B cell (primary cell): Measurements from ENCODE around the gene ZNF366. TPM values are rescaled to one million over a fixed set of nuclear protein-coding genes. Genes with fewer than 3 reads are reported as not detected.

ENCODE experiments used
- ATAC-seq: fragments of 200-7000 bp; cut with Tn5 transposase; one replicate; pipeline ENCODE4 v1.10.0; 2021; ENCODE audit warnings: low read depth, mild to moderate bottlenecking, moderate number of reproducible peaks, moderate library complexity
- CTCF ChIA-PET: fragments of 350-600 bp; sonication (Branson Sonifier 250); formaldehyde crosslinking; loops from one replicate; lab custom pipeline; 2021; ENCODE audit warnings: antibody characterized with exemption, inconsistent platforms; lab: Charles Lee
- POLR2A ChIA-PET: fragments of 350-600 bp; sonication (Branson Sonifier 250); formaldehyde crosslinking; loops from one replicate; lab custom pipeline; 2021; ENCODE audit warnings: antibody characterized with exemption; lab: Charles Lee
- DNase-seq: peaks from one replicate; pipeline ENCODE4 v3.0.0; 2013
- H2AFZ ChIP-seq: 2 replicates; pipeline ENCODE4 v1.6.1; 2012; ENCODE audit warnings: mild to moderate bottlenecking, low read depth, low read length; ENCODE audit not compliant: insufficient read depth, poor library complexity, severe bottlenecking
- H3K27ac ChIP-seq, 2 donors: 1 replicate in 1 of 2; 2 replicates in 1 of 2; pipeline ENCODE4 v1.5.1; 2012 to 2013; ENCODE audit warnings: low read length in 2 of 2, mild to moderate bottlenecking in 2 of 2, moderate library complexity in 1 of 2
- H3K27me3 ChIP-seq, 4 experiments: fragments of 200-600 bp in 1 of 4; sonication (generic) in 1 of 4; replicated peaks in 1 of 4; 1 replicate in 2 of 4; 2 replicates in 2 of 4; pipeline versions ENCODE4 v1.6.1 to v1.7.0; 2013 to 2016; ENCODE audit warnings: low read length in 3 of 4, mild to moderate bottlenecking in 2 of 4, mixed read lengths in 1 of 4, moderate library complexity in 1 of 4; ENCODE audit not compliant: insufficient read depth in 4 of 4, control insufficient read depth in 3 of 4; ENCODE audit errors: control extremely low read depth in 1 of 4
- H3K36me3 ChIP-seq, 2 experiments: replicated peaks in 1 of 2; 1 replicate in 1 of 2; 2 replicates in 1 of 2; pipeline versions ENCODE4 v1.6.1 to v1.7.1; 2013; ENCODE audit warnings: low read length in 1 of 2; ENCODE audit not compliant: insufficient read depth in 2 of 2, control insufficient read depth in 1 of 2; ENCODE audit errors: control extremely low read depth in 1 of 2, extremely low read depth in 1 of 2
- H3K4me1 ChIP-seq, 2 donors: fragments of 200-600 bp in 1 of 2; sonication (generic) in 1 of 2; 1 replicate in 1 of 2; 2 replicates in 1 of 2; pipeline versions ENCODE4 v1.5.1 to v1.6.1; 2013 to 2017; ENCODE audit warnings: low read length in 2 of 2; ENCODE audit not compliant: control insufficient read depth in 2 of 2, insufficient read depth in 2 of 2
- H3K4me2 ChIP-seq: replicated peaks from 2 replicates; pipeline ENCODE3; 2012; ENCODE audit warnings: mild to moderate bottlenecking, low read depth, low read length; ENCODE audit not compliant: poor library complexity, severe bottlenecking
- H3K4me3 ChIP-seq, 5 experiments: fragments of 200-600 bp in 1 of 5; sonication (generic) in 1 of 5; 1 replicate in 3 of 5; 2 replicates in 2 of 5; pipeline versions ENCODE4 v1.5.1 to v1.7.0; 2011 to 2016; ENCODE audit warnings: low read length in 4 of 5, mild to moderate bottlenecking in 4 of 5, low read depth in 2 of 5, control low read depth in 1 of 5, moderate library complexity in 1 of 5; ENCODE audit not compliant: insufficient read depth in 1 of 5; ENCODE audit errors: control extremely low read depth in 1 of 5, extremely low read depth in 1 of 5
- H3K79me2 ChIP-seq: fragments of 200-600 bp; sonication (generic); one replicate; pipeline ENCODE4 v1.6.0; 2016; ENCODE audit warnings: low read length; ENCODE audit not compliant: control insufficient read depth, insufficient read depth
- H3K9ac ChIP-seq: fragments of 200-600 bp; sonication (generic); 2 replicates; pipeline ENCODE4 v1.6.1; 2017; ENCODE audit warnings: mild to moderate bottlenecking, low read length, moderate library complexity
- H3K9me3 ChIP-seq, 3 donors: one replicate each; pipeline versions ENCODE4 v1.6.1 to v1.7.1; 2013; ENCODE audit warnings: low read length in 2 of 3; ENCODE audit not compliant: control insufficient read depth in 2 of 3, insufficient read depth in 1 of 3; ENCODE audit errors: control extremely low read depth in 1 of 3
- H4K20me1 ChIP-seq: 2 replicates; pipeline ENCODE4 v1.6.0; 2012; ENCODE audit warnings: mild to moderate bottlenecking, low read length; ENCODE audit not compliant: insufficient read depth, control insufficient read depth, poor library complexity, severe bottlenecking
- H3K27ac Mint-ChIP-seq: one replicate; pipeline ENCODE4 v1.8.0; 2021; ENCODE audit warnings: mixed read lengths
- H3K27me3 Mint-ChIP-seq: one replicate; pipeline ENCODE4 v1.8.0; 2021; ENCODE audit warnings: mixed read lengths
- H3K4me1 Mint-ChIP-seq: one replicate; pipeline ENCODE4 v1.8.0; 2021; ENCODE audit warnings: mixed read lengths
- H3K4me3 Mint-ChIP-seq: one replicate; pipeline ENCODE4 v1.8.0; 2021; ENCODE audit warnings: mixed read lengths
- H3K9me3 Mint-ChIP-seq: one replicate; pipeline ENCODE4 v1.8.0; 2022; ENCODE audit warnings: mixed read lengths; ENCODE audit not compliant: insufficient read depth
- EZH2 ChIP-seq: IDR thresholded peaks from 2 replicates; pipeline ENCODE4 v1.6.1; 2012; ENCODE audit warnings: borderline replicate concordance, low read depth, mild to moderate bottlenecking, moderate library complexity, low read length; ENCODE audit not compliant: insufficient read depth, poor library complexity, severe bottlenecking
- WGBS: methylation state at CpG from one replicate; pipeline ENCODE4 v1.1.5; 2013; ENCODE audit warnings: missing lambda C conversion rate; ENCODE audit not compliant: insufficient coverage; 5-methylcytosine and 5-hydroxymethylcytosine counted together
- intact Hi-C: fragments of 100-400 bp; cut with micrococcal nuclease; formaldehyde crosslinking; loops from one replicate; pipeline ENCODE4 v1.10.0; 2022
- polyA plus RNA-seq: library from polyadenylated mRNA; depleted of rRNA; stranded (reverse); fragments of >200 nt; gene quantifications from 2 replicates; pipeline ENCODE4 v1.2.3, GENCODE V29; 2012
- total RNA-seq, 2 donors: library from RNA; stranded (reverse); fragments of 120-200 nt in 1 of 2; gene quantifications; 1 replicate in 1 of 2; 2 replicates in 1 of 2; pipeline versions ENCODE4 v1.2.3 to v1.2.4, GENCODE V29; 2013 to 2022
- TF ChIP-seq, protein P1 (sequence below): fragments of 200-600 bp; IDR thresholded peaks from one replicate; pipeline ENCODE4 v1.8.0; 2022; ENCODE audit warnings: antibody characterized with exemption, mild to moderate bottlenecking

Gene ZNF366
- total and polyA plus RNA-seq, 2 donors (not counting 1 experiment from before 2014, with no cell fraction given), result 0.03 TPM; not detected in 1

DNA sequence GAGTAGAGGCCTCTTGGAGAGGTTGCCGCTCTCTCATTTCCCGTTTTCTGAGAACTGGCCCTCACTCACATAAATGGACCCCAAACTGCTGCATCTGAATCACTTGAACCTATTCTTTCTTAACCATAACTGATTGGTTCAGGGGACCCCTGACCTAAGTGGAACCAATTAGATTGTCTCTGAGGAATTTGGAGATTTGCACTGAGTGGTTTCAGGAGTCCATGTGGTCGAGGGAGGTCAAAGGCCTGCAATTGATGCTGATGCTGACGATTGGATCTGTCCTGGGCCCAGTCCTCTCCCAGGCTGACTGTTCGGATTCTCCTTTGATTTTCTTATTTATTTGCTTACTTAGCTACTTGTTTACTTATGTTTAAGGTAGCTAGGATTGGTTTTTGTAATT, 99.1 kb downstream of the ZNF366 start:
- H3K79me2 ChIP-seq, result no peaks in the 10 kb centered on the region
- ChIA-PET POLR2A (no interaction called here), CTCF (no interaction called here)
- DNase-seq, result no peak
- H4K20me1 ChIP-seq, result no peaks in the 10 kb centered on the region
- intact Hi-C loops, result no loop called here
- H3K27me3 ChIP-seq, result no peaks in the 10 kb centered on the region
- Mint-ChIP-seq H3K27me3 (peaks cover 13% of the 10 kb centered on the region), H3K9me3 (peaks cover 2% of the 10 kb centered on the region), H3K4me1 (no peaks in the 10 kb centered on the region), H3K27ac (no peak overlapping the region), H3K4me3 (no peak overlapping the region)
- H3K4me2 ChIP-seq, result no peak overlapping the region
- ATAC-seq, result no peak
- peaks cover 0 to 8% (median 0%) of the 10 kb centered on the region in 3 donors for H3K9me3 ChIP-seq
- H3K9ac ChIP-seq, result no peak overlapping the region
- no peak overlapping the region for H3K4me3 ChIP-seq
- no peaks in the 10 kb centered on the region for H3K4me1 ChIP-seq
- TF ChIP-seq EZH2, result no peak
- TF ChIP-seq, protein P1, sequence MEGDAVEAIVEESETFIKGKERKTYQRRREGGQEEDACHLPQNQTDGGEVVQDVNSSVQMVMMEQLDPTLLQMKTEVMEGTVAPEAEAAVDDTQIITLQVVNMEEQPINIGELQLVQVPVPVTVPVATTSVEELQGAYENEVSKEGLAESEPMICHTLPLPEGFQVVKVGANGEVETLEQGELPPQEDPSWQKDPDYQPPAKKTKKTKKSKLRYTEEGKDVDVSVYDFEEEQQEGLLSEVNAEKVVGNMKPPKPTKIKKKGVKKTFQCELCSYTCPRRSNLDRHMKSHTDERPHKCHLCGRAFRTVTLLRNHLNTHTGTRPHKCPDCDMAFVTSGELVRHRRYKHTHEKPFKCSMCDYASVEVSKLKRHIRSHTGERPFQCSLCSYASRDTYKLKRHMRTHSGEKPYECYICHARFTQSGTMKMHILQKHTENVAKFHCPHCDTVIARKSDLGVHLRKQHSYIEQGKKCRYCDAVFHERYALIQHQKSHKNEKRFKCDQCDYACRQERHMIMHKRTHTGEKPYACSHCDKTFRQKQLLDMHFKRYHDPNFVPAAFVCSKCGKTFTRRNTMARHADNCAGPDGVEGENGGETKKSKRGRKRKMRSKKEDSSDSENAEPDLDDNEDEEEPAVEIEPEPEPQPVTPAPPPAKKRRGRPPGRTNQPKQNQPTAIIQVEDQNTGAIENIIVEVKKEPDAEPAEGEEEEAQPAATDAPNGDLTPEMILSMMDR, result no peak
- no peak overlapping the region for H3K27ac ChIP-seq
- no peaks in the 10 kb centered on the region for H3K36me3 ChIP-seq
- 83% methylated on average over 2 of the region's 5 CpGs for whole genome bisulfite sequencing
- no peak overlapping the region for H2AFZ ChIP-seq

DNA sequence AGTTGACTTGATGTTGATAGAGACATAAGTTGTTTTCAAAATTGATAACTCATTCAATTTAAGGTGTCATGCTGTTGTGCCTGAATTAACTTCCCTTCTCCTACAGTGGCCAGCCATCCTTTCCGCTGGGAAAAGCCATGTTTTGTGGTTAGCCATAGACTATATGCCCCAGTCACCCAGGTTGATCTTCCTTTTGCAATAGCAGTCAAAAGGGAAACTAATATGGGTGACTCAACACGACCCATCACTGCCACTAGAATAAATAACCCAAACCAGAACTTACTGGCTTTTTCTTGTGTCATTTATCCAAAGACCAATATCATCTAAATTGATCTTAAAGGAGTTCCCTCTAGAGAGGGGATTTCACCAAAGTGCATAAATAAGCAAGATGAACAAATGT, 99.7 kb downstream of the ZNF366 start:
- TF ChIP-seq, protein P1, result no peak
- TF ChIP-seq EZH2, result no peak
- no peak for DNase-seq
- H3K4me2 ChIP-seq, result no peak overlapping the region
- H3K27ac ChIP-seq, result no peak overlapping the region
- POLR2A ChIA-PET, result no interaction called here
- Mint-ChIP-seq H3K27me3 (peaks cover 13% of the 10 kb centered on the region), H3K4me1 (no peaks in the 10 kb centered on the region), H3K9me3 (peaks cover 2% of the 10 kb centered on the region), H3K4me3 (no peak overlapping the region), H3K27ac (no peak overlapping the region)
- no peaks in the 10 kb centered on the region for H4K20me1 ChIP-seq
- H3K9ac ChIP-seq, result no peak overlapping the region
- ATAC-seq, result no peak
- no peaks in the 10 kb centered on the region for H3K4me1 ChIP-seq
- no peaks in the 10 kb centered on the region for H3K79me2 ChIP-seq
- H2AFZ ChIP-seq, result no peak overlapping the region
- intact Hi-C loops, result no loop called here
- CTCF ChIA-PET, result no interaction called here
- no peak overlapping the region for H3K4me3 ChIP-seq
- no peaks in the 10 kb centered on the region for H3K36me3 ChIP-seq
- no CpG with 5 or more reads among the region's 2 CpGs for WGBS
- peaks cover 0 to 8% (median 0%) of the 10 kb centered on the region in 3 donors for H3K9me3 ChIP-seq
- no peaks in the 10 kb centered on the region for H3K27me3 ChIP-seq
